Measurements from ENCODE around the gene SLC39A12.

The SLC39A12 gene

GRCh38 chr10:18005445-18005780 is 53.7 kb downstream of the SLC39A12 start:
- H3K18ac ChIP-seq (ENCODE audit: low read length): no peak overlapping the region
- no peak overlapping the region for H2AFZ ChIP-seq (ENCODE audit: low read length)
- no peaks in the 10 kb centered on the region for H3K4me1 ChIP-seq (ENCODE audit: control insufficient read depth in 2 of 2, insufficient read depth in 1 of 2, low read depth in 1 of 2, low read length in 2 of 2)
- H3K23ac ChIP-seq (ENCODE audit: low read depth, low read length, poor library complexity): no peak overlapping the region
- DNase-seq (ENCODE audit: low spot score): no peak
- no peak overlapping the region for H3K9ac ChIP-seq (ENCODE audit: low read depth, low read length, poor library complexity)
- H3K4ac ChIP-seq (ENCODE audit: low read length): no peak overlapping the region
- no peaks in the 10 kb centered on the region for H3K27me3 ChIP-seq (ENCODE audit: control insufficient read depth in 3 of 3, insufficient read depth in 3 of 3, low read depth in 1 of 3, low read length in 3 of 3)
- no peak overlapping the region for H2AK5ac ChIP-seq (ENCODE audit: low read depth, low read length)
- no peak overlapping the region for H3K27ac ChIP-seq (replicated peaks; ENCODE audit: low read length)
- no CpG with 5 or more reads among the region's 3 CpGs for WGBS, 2 donors (ENCODE audit: extremely low coverage in 2 of 2, insufficient read length in 2 of 2, insufficient replicate concordance in 1 of 2)
- no peak overlapping the region for H2BK5ac ChIP-seq (ENCODE audit: low read length)
- H3K4me2 ChIP-seq (ENCODE audit: insufficient read depth, low read length, poor library complexity, severe bottlenecking): no peak overlapping the region
- H3K36me3 ChIP-seq (replicated peaks in 1 of 2; ENCODE audit: control insufficient read depth in 2 of 2, insufficient read depth in 2 of 2, low read length in 2 of 2): no peaks in the 10 kb centered on the region
- H3K14ac ChIP-seq (ENCODE audit: low read length): no peak overlapping the region
- no peaks in the 10 kb centered on the region for H3K79me1 ChIP-seq (ENCODE audit: low read depth, low read length)
- no peak overlapping the region for H4K91ac ChIP-seq (ENCODE audit: low read depth, low read length, poor library complexity)
- no peak overlapping the region for H2BK12ac ChIP-seq (ENCODE audit: low read length)
- H2BK120ac ChIP-seq (ENCODE audit: low read depth, low read length): no peak overlapping the region
- no peak overlapping the region for H3K4me3 ChIP-seq (ENCODE audit: low read length in 2 of 2)
- H2BK15ac ChIP-seq (ENCODE audit: low read length): no peak overlapping the region
- H3K9me3 ChIP-seq (replicated peaks in 1 of 2; ENCODE audit: control insufficient read depth in 2 of 2, insufficient read depth in 1 of 2, low read depth in 1 of 2, low read length in 2 of 2): no peaks in the 10 kb centered on the region
- H4K8ac ChIP-seq (ENCODE audit: low read depth, low read length): no peak overlapping the region

- Histone ChIP-seq H3K27me3 (ENCODE audit: control insufficient read depth in 3 of 3, insufficient read depth in 3 of 3, low read depth in 1 of 3, low read length in 3 of 3) (no peaks in the 10 kb centered on the region), H3K9ac (ENCODE audit: low read depth, low read length, poor library complexity) (no peak overlapping the region), H4K8ac (ENCODE audit: low read depth, low read length) (no peak overlapping the region), H3K18ac (ENCODE audit: low read length) (no peak overlapping the region), H3K23ac (ENCODE audit: low read depth, low read length, poor library complexity) (no peak overlapping the region), H2BK120ac (ENCODE audit: low read depth, low read length) (no peak overlapping the region), H3K4me3 (ENCODE audit: low read length in 2 of 2) (no peak overlapping the region), H3K9me3 (replicated peaks in 1 of 2; ENCODE audit: control insufficient read depth in 2 of 2, insufficient read depth in 1 of 2, low read depth in 1 of 2, low read length in 2 of 2) (no peaks in the 10 kb centered on the region), H3K79me1 (ENCODE audit: low read depth, low read length) (no peaks in the 10 kb centered on the region), H2BK15ac (ENCODE audit: low read length) (no peak overlapping the region), H3K4me2 (ENCODE audit: insufficient read depth, low read length, poor library complexity, severe bottlenecking) (no peak overlapping the region), H3K27ac (replicated peaks; ENCODE audit: low read length) (no peak overlapping the region), H4K91ac (ENCODE audit: low read depth, low read length, poor library complexity) (no peak overlapping the region), H2BK12ac (ENCODE audit: low read length) (no peak overlapping the region), H3K4me1 (ENCODE audit: control insufficient read depth in 2 of 2, insufficient read depth in 1 of 2, low read depth in 1 of 2, low read length in 2 of 2) (no peaks in the 10 kb centered on the region), H2AFZ (ENCODE audit: low read length) (no peak overlapping the region), H3K36me3 (replicated peaks in 1 of 2; ENCODE audit: control insufficient read depth in 2 of 2, insufficient read depth in 2 of 2, low read length in 2 of 2) (no peaks in the 10 kb centered on the region), H3K4ac (ENCODE audit: low read length) (no peak overlapping the region), H2BK5ac (ENCODE audit: low read length) (no peak overlapping the region), H2AK5ac (ENCODE audit: low read depth, low read length) (no peak overlapping the region), H3K14ac (ENCODE audit: low read length) (no peak overlapping the region)
- WGBS, 2 donors (ENCODE audit: extremely low coverage in 2 of 2, insufficient read length in 2 of 2, insufficient replicate concordance in 1 of 2): no CpG with 5 or more reads among the region's 6 CpGs
- no peak for DNase-seq (ENCODE audit: low spot score)
These were observed 54.2 kb downstream of the SLC39A12 start for GRCh38 chr10:18005781-18006456.

GRCh38 chr10:18008986-18009385 is 57.3 kb downstream of the SLC39A12 start:
- Histone ChIP-seq H3K23ac (ENCODE audit: low read depth, low read length, poor library complexity) (no peak overlapping the region), H4K91ac (ENCODE audit: low read depth, low read length, poor library complexity) (no peak overlapping the region), H3K4me1 (ENCODE audit: control insufficient read depth in 2 of 2, insufficient read depth in 1 of 2, low read depth in 1 of 2, low read length in 2 of 2) (no peaks in the 10 kb centered on the region), H3K36me3 (replicated peaks in 1 of 2; ENCODE audit: control insufficient read depth in 2 of 2, insufficient read depth in 2 of 2, low read length in 2 of 2) (no peaks in the 10 kb centered on the region), H3K27ac (replicated peaks; ENCODE audit: low read length) (no peak overlapping the region), H2BK12ac (ENCODE audit: low read length) (no peak overlapping the region), H2BK5ac (ENCODE audit: low read length) (no peak overlapping the region), H2AFZ (ENCODE audit: low read length) (no peak overlapping the region), H3K27me3 (ENCODE audit: control insufficient read depth in 3 of 3, insufficient read depth in 3 of 3, low read depth in 1 of 3, low read length in 3 of 3) (no peaks in the 10 kb centered on the region), H3K18ac (ENCODE audit: low read length) (no peak overlapping the region), H4K8ac (ENCODE audit: low read depth, low read length) (no peak overlapping the region), H3K4me3 (ENCODE audit: low read length in 2 of 2) (no peak overlapping the region), H2BK120ac (ENCODE audit: low read depth, low read length) (no peak overlapping the region), H2BK15ac (ENCODE audit: low read length) (no peak overlapping the region), H3K9ac (ENCODE audit: low read depth, low read length, poor library complexity) (no peak overlapping the region), H2AK5ac (ENCODE audit: low read depth, low read length) (no peak overlapping the region), H3K9me3 (replicated peaks in 1 of 2; ENCODE audit: control insufficient read depth in 2 of 2, insufficient read depth in 1 of 2, low read depth in 1 of 2, low read length in 2 of 2) (no peaks in the 10 kb centered on the region), H3K14ac (ENCODE audit: low read length) (no peak overlapping the region), H3K4ac (ENCODE audit: low read length) (no peak overlapping the region), H3K79me1 (ENCODE audit: low read depth, low read length) (no peaks in the 10 kb centered on the region), H3K4me2 (ENCODE audit: insufficient read depth, low read length, poor library complexity, severe bottlenecking) (no peak overlapping the region)
- no CpG with 5 or more reads among the region's 1 CpG for WGBS, 2 donors (ENCODE audit: extremely low coverage in 2 of 2, insufficient read length in 2 of 2, insufficient replicate concordance in 1 of 2)
- DNase-seq (ENCODE audit: low spot score): no peak

DNA sequence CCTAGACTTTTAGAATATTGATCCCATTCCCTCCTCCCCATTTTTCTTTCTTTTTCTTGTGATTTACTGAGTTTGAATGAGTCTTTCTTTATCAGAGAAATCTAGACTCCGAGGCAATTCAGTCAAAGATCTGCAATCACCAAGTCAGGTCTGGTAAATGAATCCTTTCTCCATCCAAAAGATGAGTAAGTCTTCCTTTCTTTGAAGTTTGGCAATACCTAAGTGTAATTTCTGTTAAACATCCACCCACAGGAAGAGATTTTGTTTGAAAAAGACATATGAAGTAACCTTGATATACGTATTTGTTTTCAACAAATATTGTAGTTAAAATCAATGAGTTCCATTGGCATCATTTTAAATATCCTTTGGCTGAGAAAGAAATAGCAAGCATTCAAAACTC is 58.3 kb downstream of the SLC39A12 start:
- Histone ChIP-seq H2BK5ac (ENCODE audit: low read length) (no peak overlapping the region), H4K91ac (ENCODE audit: low read depth, low read length, poor library complexity) (no peak overlapping the region), H3K27me3 (ENCODE audit: control insufficient read depth in 3 of 3, insufficient read depth in 3 of 3, low read depth in 1 of 3, low read length in 3 of 3) (no peaks in the 10 kb centered on the region), H3K36me3 (replicated peaks in 1 of 2; ENCODE audit: control insufficient read depth in 2 of 2, insufficient read depth in 2 of 2, low read length in 2 of 2) (no peaks in the 10 kb centered on the region), H2BK12ac (ENCODE audit: low read length) (no peak overlapping the region), H3K4me1 (ENCODE audit: control insufficient read depth in 2 of 2, insufficient read depth in 1 of 2, low read depth in 1 of 2, low read length in 2 of 2) (no peaks in the 10 kb centered on the region), H3K18ac (ENCODE audit: low read length) (no peak overlapping the region), H3K79me1 (ENCODE audit: low read depth, low read length) (no peaks in the 10 kb centered on the region), H2AK5ac (ENCODE audit: low read depth, low read length) (no peak overlapping the region), H3K14ac (ENCODE audit: low read length) (no peak overlapping the region), H3K27ac (replicated peaks; ENCODE audit: low read length) (no peak overlapping the region), H3K4ac (ENCODE audit: low read length) (no peak overlapping the region), H4K8ac (ENCODE audit: low read depth, low read length) (no peak overlapping the region), H2BK15ac (ENCODE audit: low read length) (no peak overlapping the region), H3K23ac (ENCODE audit: low read depth, low read length, poor library complexity) (no peak overlapping the region), H3K4me2 (ENCODE audit: insufficient read depth, low read length, poor library complexity, severe bottlenecking) (no peak overlapping the region), H3K9ac (ENCODE audit: low read depth, low read length, poor library complexity) (no peak overlapping the region), H2BK120ac (ENCODE audit: low read depth, low read length) (no peak overlapping the region), H3K4me3 (ENCODE audit: low read length in 2 of 2) (no peak overlapping the region), H2AFZ (ENCODE audit: low read length) (no peak overlapping the region), H3K9me3 (replicated peaks in 1 of 2; ENCODE audit: control insufficient read depth in 2 of 2, insufficient read depth in 1 of 2, low read depth in 1 of 2, low read length in 2 of 2) (no peaks in the 10 kb centered on the region)
- WGBS, 2 donors (ENCODE audit: extremely low coverage in 2 of 2, insufficient read length in 2 of 2, insufficient replicate concordance in 1 of 2): no CpG with 5 or more reads among the region's 2 CpGs
- no peak for DNase-seq (ENCODE audit: low spot score)

Measured in neuronal stem cell (in vitro differentiated cells).